Stimulated activated CD8-positive, alpha-beta memory T cell treated with anti-CD3 and anti-CD28 coated beads, Interleukin-7, amount 100 ng/mL, for 4 hours (primary cell): Measurements from ENCODE around the gene PRKCA.
"Not testable (repeated sequence)": the region's sequence is repeated elsewhere in the genome, so short reads cannot be mapped to it uniquely, and the experiment has no call there.

Source experiments
- DNase-seq, 2 donors: peaks; one replicate each; pipeline ENCODE4 v3.0.0-alpha.2; 2020; ENCODE audit warnings: low read depth in 2 of 2

The PRKCA gene

DNA sequence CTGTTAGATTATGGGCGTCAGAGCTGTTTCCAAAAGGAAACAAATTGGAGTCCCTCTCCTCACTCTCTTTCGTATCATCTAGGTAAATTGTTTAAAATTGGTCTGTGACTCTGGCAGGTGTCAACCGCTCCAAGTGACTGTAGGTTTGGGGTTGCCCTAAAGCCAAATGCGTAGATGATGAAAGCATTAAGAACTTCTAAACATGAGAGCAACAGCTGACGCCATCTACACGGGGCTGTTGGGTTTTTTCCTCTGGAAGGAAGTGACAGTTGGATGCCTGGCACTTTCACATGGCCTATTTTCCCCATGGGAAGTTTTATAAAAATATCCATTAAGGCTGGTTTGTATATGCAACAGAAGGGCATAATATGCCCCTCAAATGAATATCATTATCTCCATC is 316.8 kb downstream of the PRKCA start:
- DNase-seq = no peak

DNA sequence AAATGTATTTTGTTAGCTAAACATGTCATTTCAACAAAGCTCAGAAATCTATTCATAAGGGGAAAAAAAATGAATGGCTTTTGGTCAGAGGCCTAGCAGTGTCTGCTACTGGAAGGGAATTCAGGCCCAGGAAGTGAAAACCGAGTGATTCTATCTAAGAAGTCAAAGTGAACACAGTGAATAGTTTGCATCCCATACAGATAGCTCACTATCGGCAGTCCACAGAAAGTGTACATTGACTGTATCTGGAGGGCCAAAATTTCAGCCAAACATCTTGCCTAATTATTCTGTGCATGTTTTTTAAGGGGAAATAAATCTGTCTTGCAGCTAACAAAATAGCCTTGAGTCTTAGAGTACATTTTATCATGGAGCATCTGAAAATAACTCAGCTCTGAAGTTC is 318.1 kb downstream of the PRKCA start:
- DNase-seq = no peak

DNA sequence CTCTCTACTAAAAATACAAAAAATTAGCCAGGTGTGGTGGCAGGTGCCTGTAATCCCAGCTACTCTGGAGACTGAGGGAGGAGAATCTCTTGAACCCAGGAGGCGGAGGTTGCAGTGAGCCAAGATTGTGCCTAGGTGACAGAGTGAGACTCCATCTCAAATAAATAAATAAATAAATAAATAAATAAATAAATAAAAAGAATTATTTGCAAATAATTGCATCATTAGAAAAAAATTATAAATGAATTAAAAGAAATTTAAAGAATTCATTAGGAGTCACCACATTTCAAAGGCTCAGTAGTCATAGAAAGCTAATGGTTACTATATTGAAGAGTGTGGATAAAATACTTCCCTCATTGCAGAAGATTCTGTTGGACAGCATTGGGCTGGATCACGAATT is 322.2 kb downstream of the PRKCA start:
- not testable (repeated sequence) for DNase-seq

DNA sequence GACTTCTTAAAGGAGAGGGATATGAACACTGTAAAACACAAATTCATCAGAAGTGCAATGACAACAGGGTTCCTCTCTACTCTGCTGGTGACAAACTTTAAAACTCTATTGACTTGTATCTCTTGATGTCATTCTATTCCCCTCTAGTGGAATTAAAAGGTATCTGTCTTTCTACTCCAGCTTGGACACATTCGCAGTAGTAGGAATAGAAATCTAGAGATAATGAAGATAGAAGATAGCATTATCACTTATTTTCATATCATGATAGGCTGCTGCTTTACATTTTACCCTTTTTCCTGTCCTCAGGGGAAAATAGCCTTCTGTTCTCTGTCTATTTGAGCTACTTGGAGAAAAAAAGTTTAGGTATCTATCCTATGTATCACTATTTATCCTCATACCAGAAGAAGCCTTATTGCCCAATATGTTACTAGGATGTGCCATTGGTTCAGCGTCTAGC is 322.9 kb downstream of the PRKCA start:
- DNase-seq = no peak

DNA sequence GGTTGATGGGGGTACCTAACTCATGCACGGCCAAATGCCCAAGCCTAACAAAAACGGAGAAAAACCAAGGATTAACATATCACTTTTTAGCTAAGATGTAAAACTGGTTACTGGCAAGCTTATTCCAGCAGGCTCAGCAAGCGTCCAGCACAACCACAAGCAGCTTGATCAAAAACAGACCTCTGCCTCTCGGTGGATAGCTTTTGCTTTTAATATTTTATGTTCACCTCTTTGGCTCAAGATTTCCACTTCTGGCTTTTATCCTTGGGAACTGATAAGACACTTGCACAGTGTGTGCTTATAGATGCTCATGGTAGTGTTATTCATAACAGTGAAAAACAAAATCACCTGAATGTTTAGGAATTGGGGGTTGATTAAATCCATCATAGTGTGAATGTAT is 325.6 kb downstream of the PRKCA start:
- no peak for DNase-seq

DNA sequence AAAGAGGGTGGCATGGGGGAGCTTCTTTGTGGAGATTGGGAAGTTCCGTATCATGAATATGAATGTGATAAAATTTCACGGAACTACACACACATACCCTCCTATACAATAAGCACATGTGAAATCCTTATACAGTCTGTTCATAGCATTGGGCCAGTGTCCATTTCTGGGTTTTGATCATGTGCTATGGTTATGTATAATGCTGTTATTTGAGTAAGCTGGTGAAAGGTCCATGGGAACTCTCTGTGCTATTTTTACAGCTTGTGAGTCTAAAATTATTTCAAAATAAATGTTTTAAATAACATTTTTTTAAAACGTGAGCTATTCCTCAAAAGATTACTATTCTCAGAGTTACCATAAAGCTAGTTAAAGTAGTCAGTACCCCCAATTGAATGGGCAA is 327.3 kb downstream of the PRKCA start:
- no peak for DNase-seq

DNA sequence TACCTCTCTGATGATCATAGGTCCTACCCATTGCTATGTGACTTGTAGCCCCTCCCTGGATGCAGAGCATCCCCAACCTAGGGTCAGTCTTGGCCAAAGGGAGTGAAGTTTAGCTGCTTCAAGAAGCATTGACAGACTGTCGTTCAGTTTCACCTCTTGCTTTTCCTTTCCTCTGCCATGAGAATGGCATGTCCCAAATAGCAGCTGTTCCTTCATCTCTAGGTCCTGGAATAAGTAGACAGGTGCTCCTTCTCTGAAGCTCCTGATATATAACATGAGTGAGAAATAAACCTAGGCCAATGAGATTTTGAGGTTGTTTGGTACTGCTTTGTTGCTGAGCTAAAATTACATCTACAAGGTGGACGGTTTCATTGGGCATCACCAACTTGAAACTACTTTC is 328.0 kb downstream of the PRKCA start:
- DNase-seq = no peak

DNA sequence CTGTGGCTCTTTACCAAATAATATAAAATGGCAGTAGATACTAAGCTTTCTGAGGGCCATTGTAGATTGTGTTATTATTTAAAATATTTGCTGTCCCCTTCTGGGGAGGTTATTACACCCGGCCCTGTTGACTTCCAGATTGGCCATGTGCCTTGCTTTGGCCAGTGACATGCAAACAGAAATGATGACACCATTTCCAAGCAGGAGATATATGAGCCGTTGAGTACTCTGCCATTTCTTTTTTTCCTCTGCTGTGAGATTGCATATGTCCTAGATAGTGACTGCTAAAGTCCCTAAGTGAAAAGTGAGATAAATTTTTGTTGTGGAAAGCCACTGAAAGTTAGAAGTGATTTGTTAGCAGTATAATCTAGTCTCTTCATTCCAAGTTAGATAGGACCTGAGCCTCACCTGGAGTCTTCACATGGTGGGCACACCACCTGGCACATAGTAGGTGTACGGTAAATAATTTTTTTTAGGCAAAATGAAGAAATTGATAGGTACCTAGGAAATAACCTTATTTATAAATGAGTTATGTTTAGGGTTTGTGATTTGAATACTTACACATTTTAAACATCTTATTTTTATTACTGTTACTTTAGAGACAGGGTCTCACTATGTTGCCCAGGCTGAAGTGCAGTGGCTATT is 328.5 kb downstream of the PRKCA start:
- no peak for DNase-seq

DNA sequence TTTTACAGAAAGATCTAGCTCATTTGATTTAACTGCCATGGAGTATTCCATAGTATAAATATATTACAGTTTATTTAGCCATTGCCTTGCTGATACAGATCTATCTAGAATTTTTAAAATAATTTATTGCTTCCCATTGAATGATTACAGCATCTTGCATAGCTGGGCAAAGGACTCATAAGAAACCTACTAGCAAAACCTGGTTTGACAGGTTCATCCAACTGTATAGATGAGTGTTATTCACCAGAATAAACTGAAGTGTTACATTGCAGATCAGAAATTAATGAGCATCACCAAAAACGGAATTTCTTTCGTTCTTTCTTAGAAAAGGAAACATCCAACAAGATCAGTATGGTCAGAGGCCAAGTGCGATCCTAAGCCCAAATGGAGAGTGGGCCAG is 330.3 kb downstream of the PRKCA start:
- DNase-seq = no peak

DNA sequence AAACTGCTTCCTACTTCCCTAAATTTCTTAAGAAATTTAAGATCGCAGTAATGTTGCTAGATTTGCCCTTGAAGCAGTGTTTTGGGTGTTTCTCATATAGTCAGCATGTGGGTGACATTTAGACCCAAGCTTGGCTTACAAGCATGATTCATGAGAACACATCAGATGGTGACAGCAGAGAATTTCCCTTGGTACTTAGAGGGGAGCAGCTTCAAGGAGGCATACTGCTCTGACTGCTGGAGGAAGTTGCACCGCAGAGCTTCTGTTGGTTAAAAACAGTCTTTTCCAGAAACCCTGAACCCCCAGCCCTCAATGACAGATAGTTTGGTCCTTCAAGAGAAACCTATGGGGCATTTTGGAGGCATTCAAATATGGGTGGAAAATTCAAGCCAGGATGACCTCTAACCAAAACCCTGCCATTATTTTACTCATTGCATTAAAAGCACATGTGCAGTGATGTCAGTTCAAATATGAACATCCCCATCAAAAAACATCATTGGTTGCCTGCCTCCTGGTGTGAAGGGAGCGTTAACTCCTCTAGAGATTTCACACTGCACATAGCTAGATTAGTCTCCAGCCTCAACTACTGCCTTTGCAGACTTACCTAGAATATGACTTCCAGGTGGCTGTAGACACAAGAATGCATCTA is 331.0 kb downstream of the PRKCA start:
- peak; percentile 24 for DNase-seq

DNA sequence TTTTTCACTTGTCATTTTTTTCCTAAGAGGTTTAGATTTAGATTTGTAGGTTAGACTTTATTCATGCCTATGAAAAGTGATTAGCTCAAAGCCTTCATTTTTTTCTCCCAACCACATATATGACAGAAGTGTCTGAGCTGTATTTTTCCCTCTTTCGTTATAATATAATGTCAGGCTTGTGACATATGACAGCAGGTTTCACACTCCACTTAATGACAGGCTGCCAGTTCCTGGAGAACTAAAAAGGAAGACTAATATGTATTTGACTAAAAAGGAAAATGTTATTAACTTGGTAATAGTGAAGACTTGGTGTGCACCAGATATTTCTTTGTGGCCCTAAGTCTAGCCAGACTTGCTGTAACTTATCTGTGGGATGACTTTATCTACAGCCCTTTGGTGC is 331.8 kb downstream of the PRKCA start:
- no peak for DNase-seq

DNA sequence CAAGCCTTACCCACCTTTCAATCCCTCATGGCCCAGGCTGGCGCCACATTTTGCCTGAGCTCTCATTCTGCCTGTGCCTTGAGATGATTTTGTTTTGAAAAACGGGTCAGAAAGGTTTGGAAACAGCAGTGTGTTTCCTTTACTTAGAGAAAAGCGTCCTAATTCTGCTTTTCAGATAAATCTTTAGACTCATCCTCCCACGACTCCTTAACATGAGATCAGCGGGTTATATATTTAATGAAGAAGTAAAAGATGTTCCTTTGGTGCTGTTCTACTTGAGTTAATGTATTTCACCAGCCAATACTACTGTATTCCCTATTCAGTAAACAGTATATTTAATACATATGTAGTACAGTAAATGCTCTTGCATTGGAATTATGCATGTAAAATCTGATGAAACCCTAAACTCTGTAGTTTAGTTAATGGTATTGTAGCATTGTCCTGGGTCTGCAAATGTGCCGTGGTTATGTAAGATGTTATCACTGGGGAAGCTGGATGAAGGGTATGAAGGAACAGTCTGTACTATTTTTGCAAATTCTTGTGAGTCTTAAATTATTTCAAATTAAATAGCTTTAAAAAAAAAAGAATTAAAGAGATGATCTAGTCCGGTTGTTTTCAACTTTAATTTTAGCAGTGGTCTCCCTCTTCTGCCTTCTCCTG is 333.1 kb downstream of the PRKCA start:
- DNase-seq = no peak

DNA sequence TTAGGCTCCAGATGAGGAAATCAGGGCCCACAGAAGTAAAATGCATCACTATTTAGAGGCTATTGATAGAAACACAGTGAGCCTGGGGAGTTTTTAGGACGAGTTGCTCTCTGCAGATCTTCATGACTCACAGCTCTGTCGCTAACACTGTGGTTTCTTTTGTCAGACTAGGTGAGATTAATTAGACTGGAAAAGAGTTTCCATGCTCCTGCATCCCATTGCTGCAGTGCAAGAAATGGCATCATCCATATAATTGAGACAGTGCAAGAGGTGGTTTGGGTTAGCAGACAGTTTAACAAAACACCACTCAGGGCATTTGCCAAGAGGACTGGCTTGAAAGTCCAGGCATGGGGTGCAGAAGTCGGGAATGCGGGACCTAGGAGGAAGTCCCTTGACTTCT is 333.7 kb downstream of the PRKCA start:
- no peak for DNase-seq

DNA sequence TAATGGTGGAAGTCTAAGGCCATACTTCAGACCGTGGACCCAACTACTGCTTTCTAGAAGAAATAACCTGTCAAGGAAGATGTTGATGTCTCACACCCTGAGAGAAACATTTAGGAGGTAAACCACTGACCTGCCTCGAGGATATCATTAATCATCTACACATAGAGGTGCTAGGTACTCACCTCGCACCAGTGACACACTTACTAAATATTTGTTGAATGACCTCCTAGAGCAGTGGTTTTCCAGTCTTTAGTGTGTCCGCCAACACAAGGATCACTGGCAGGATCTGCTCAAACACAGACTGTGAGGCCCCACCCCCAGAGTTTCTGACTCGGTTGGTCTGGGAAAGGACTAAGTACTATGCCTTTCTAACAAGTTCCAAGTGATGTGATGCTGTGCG is 335.1 kb downstream of the PRKCA start:
- DNase-seq = no peak

DNA sequence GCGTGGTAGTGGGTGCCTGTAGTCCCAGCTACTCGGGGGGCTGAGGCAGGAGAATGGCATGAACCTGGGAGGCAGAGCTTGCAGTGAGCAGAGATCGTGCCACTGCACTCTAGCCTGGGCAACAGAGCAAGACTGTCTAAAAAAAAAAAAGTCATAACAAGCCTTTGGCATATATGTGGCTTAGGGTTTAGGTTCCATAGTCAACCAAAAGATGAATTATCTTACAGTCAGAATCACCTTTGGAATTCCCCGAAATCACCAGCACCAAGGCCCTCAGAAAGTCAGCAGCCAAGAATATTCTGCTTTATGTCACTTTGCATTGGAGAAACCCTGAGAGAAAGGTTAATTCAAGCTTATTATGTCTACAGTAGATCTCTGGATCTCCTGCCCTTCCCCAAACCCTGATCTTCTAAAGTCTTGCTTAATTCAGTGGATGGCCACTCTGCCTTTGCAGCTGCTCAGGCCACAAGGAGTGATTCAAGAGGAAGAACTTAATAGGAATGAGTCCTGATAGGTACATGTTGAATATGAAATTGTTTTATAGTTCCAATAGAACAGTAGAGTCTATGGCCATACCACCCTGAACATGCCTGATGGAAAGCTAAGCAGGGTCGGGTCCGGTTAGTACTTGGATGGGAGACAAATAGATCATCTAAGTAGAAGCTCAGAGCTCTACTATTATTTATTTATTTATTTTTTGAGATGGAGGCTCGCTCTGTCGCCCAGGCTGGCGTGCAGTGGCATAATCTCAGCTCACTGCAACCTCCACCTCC is 336.5 kb downstream of the PRKCA start:
- no peak for DNase-seq

DNA sequence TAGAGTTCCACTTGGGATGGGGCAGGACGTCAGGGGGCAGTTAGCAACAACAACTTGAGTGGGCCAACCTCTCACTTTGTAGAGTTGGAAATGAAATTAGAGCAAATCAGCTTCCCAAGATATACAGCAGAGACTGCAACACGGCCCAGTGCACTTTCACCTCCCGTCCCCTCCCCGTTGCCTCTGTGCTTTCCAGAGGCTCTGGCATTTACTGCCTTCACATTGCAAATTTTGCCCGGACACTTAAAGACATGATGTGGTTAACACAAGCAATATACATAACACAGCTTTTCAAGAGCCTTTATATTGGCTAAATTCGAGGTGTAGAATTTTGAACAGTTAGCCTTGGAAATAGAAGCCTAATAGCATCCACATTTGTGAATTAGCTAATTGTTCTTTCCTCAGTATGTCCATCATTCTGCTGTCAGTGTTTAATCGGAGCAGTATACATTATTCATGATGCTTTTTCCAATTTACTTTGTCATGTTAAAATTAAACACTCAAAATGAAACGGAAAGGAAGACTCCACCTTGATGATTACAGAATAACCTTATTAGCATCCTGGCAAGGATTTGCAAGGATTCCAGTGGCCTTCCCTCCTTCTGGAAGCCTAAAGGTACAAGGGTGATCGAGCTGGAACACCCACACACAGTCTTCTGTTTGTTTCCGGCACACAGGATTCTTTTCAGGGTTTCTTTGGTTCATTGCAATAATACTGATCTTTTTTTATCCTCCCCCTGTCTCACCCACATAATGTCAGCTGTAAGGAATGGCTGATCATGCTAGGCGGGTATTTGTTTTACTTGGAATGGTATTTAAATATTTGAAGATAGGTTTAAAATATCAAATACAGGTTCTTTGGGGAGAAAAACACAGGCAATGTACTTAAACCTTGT is 341.6 kb downstream of the PRKCA start:
- no peak for DNase-seq

DNA sequence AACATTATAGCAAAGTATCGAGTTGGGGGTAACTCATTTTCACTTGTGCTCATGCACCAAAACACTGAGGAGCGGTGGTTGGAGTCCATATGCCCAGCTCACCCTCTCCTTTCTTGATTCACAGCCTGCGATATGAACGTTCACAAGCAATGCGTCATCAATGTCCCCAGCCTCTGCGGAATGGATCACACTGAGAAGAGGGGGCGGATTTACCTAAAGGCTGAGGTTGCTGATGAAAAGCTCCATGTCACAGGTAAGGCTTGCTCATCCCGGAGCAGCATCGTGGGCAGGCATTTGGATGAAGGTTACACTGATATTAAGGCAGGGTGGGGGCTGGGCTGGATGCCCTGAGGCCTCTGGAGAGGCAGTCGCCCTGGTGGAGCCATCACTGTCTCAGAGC is 342.8 kb downstream of the PRKCA start:
- no peak for DNase-seq

DNA sequence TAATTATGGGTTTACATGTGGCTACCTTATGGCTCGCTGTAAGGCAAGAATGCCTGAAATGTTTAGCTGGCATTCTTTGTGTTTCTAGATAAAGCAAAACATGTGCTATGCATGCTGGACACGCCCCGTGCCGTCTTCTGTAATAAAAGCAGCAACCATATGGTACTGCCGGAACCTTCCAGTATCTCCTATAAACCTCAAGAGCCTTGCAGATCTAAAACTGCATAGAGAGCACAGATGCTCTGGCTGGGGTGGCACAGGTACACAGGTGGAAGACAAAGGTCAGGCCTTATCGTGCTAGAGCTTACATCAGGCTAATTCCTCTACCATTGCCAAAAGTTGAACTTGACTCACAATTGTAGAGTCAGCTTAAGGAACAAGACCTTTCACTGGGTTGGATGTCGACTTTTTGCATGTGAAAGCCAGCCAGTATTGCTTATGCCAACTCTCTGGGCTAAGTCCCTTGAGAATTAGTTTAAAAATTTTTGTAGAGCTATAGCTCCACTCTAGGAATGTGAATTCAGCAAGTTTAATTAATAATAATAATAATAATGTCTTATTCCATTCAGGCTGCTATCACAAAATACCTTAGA is 345.1 kb downstream of the PRKCA start:
- no peak for DNase-seq

DNA sequence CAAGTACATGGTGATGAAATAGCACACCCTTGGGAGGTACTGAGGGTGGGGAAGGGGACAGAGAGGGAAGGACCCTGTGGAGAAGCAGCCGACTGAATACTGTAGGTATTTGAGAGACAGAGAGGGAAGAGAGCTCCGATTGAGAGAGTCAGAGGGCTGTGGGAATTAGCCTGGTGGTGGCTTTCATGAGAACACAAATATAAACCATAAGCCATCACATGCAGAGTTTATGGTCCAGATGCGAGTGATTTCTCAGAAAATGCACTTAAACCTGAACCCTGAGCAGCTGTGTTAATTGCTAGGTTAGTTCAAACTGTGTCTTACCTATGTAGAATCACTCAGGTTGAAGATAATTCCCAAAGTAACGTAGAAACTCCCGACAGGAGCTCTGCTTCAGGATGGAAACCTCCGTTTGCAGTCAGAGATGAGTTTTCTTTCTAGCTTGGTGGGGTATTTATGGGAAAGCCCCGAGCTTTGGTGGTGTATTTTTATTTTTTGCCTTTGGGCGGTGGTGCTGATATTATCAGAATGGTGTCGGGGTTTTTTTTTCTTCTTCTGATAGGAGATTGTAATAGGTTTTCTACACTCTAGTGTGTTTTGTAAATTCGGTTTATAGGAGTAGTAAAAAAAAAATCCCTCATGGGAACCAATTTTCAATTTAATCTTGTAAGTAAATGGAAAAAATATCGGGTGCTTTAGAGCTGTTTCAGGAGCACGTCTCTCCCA is 347.6 kb downstream of the PRKCA start:
- no peak for DNase-seq

DNA sequence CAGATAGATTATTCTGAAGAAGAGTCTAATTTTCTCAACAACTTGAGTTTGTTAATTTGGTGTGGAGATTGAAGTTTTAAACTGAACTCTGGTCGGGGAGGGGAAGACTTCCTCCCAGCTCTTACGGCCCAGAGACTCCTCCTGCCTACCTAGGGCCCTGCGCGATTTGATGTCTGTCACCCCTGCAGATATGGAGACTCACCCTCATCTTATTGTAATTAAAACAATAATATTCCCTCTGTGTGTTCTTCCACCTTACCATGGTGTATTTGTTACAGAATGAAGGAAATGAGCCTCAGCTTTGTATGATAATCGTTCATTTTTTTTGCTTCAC is 348.1 kb downstream of the PRKCA start:
- no peak for DNase-seq
